ENCODE data around the gene RSRP1.

DNA sequence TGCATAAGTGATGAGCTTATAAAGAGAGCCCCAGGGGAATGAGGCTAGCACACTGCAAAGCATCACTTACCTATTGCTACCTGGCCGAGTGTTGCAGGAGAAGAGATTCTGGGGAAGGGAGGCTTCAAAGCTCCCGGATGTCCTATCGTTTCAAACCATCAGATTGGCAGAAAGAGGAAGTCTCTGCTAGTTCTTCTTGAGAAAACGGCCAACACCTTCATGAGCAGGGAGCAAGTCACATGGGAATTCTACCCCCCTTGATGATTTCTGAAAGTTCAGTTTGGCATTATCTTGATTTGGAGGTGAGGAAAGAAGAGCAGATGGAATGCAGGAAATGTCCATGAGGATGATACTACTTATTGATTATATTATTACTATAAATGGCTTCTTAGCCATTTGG lies 31.1 kb downstream of the RSRP1 start:
- TF ChIP-seq, protein P1, sequence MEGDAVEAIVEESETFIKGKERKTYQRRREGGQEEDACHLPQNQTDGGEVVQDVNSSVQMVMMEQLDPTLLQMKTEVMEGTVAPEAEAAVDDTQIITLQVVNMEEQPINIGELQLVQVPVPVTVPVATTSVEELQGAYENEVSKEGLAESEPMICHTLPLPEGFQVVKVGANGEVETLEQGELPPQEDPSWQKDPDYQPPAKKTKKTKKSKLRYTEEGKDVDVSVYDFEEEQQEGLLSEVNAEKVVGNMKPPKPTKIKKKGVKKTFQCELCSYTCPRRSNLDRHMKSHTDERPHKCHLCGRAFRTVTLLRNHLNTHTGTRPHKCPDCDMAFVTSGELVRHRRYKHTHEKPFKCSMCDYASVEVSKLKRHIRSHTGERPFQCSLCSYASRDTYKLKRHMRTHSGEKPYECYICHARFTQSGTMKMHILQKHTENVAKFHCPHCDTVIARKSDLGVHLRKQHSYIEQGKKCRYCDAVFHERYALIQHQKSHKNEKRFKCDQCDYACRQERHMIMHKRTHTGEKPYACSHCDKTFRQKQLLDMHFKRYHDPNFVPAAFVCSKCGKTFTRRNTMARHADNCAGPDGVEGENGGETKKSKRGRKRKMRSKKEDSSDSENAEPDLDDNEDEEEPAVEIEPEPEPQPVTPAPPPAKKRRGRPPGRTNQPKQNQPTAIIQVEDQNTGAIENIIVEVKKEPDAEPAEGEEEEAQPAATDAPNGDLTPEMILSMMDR (IDR thresholded peaks at IDR 0.05): no peak
- TF ChIP-seq EZH2 (IDR thresholded peaks at IDR 0.05; ENCODE audit: borderline replicate concordance, insufficient read depth, low read depth, low read length, poor library complexity, severe bottlenecking): no peak
